GM21360 (cell line): ENCODE results near the gene ZNF831.

Experiments
- ATAC-seq: cut with Tn5 transposase; IDR thresholded peaks from one replicate; pipeline ENCODE4 v1.9.1; 2021; ENCODE audit warnings: mild to moderate bottlenecking, moderate library complexity; ENCODE audit not compliant: unreplicated experiment

Gene ZNF831

GRCh38 chr20:59211208-59211765 lies 47.7 kb downstream of the ZNF831 start:
- ATAC-seq: no peak

GRCh38 chr20:59214073-59214472 lies 50.5 kb downstream of the ZNF831 start:
- no peak for ATAC-seq

- ATAC-seq: no peak
Observed at GRCh38 chr20:59214606-59215547, 51.3 kb downstream of the ZNF831 start.

DNA sequence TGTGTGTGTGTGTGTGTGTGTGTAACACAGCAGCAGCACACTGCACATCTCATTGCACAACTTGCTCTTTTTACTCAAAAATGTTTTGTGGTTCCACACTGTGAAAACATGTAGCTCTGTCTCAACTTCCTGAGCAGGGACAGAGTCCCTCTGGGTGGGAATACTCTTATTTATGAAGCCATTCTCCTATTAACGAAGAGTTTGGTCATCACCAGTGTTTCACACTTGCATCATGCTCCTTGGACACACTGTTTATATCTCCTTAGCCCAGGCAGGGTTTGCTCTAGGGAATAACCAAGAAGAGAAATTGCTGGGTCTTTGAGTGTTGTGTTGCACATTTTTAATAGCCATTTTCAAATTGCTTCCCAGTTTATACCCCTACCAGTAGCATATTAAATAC lies 53.6 kb downstream of the ZNF831 start:
- ATAC-seq: no peak

- ATAC-seq: no peak
Observed at GRCh38 chr20:59217794-59218280, 54.2 kb downstream of the ZNF831 start.

- no peak for ATAC-seq
Observed at GRCh38 chr20:59219211-59219610, 55.6 kb downstream of the ZNF831 start.

DNA sequence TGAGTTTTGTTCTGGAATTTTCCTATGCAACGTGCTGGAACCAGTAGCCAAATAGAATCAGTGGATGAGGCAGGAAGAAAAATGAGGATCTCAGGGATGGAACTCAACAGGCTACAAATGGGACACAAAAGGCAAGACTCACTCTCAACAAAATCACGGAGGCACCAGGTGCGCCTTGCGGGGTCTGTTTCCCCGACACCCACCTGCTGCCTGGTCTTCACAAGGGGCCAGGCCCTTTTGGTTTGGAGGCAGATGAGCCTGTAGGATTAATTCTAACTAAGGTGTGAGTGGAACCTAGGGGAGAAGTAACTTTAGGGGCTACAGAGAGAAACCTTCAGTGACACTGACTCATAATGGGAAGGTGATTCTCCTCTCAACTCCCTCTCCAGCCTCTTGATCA lies 56.5 kb downstream of the ZNF831 start:
- ATAC-seq: no peak

DNA sequence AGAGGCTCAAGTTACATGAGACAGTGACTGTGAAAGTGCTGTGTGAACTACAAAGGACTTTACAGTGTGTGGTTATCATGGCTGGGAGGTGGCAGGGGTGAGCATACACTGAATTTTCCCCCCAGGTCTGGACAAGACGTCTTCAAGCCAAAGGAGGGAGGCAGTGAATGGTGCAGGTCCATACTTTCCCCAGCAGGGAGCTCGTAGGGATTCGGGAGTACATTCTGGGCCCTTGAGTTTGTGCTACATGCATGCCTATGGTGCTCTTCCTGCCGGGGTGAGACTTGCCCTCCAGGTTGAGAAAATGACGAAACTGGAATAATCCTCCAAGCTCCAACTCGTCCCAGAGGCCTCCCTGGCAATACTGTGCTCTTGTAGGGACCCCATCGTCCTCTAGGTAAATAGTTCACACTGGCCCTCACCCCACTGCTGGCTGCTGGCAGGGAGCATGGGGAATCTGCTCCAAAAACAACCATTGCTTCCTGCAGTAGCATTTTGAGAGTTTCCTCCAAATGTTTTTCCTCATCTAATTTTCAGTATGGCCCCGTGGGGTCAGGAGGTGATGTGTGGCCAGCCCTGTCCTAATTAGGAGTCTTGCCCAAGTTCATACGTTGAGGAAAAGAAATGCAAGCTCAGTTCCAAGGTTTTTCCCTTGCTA lies 57.6 kb downstream of the ZNF831 start:
- no peak for ATAC-seq

GRCh38 chr20:59221707-59222252 lies 58.2 kb downstream of the ZNF831 start:
- ATAC-seq: no peak

GRCh38 chr20:59222253-59223181 lies 58.9 kb downstream of the ZNF831 start:
- peak; percentile 86 for ATAC-seq

DNA sequence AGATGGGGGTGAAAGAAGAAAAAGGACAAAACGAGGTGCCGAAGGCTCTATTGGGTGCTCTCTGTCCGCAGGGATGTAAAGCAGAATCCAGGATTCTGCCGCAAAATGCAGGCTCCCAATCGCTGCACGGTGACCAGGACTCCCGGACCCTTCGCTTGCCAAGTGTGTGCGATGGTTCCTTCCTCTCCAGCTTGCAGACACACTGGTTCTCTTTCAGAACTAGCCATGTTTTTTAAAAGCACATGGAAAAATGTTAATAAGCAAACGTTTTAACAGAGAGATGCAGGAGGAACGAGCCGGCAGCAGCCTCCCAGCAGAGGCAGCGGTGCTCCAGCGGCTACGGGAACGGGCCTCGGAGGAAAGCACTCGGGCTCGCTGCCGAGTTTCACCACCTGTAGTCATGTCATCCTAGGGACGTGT lies 59.6 kb downstream of the ZNF831 start:
- no peak for ATAC-seq

GRCh38 chr20:59223750-59224149 lies 60.1 kb downstream of the ZNF831 start:
- no peak for ATAC-seq

DNA sequence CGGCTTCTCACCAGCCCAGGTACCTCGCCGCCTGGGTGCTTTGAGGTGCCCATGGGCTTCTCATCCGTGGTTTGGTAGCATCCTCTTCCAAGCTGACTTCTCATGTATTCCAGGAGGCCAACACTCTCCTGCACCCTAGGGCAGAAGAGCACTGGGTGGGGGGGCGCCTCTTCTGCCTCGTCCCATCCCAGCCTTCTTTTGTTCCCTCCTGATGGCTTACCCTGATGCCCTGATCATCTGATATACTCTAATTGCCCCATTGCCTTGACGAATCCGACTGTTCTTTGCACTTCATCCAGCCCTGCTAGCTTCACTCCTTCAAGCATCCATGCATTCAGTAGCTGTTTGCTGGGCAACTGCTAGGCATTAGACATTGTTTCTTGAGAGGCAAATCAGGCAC lies 60.6 kb downstream of the ZNF831 start:
- no peak for ATAC-seq

DNA sequence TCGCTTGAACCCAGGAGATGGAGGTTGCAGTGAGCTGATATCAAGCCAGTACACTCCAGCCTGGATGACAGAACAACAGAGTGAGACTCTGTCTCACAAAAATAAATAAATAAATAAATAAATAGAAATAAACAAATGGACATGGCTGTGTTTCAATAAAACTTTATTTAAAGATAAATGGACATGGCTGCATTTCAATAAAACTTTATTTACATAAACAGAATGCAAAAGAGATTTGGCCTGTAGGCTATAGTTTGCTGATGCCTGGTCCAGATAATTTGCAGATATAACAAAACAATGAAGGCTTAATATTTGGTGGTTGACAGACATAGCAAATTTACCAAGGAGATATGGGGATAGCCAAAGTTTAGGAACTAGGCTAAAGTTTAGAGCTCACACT lies 66.8 kb downstream of the ZNF831 start:
- no peak for ATAC-seq

DNA sequence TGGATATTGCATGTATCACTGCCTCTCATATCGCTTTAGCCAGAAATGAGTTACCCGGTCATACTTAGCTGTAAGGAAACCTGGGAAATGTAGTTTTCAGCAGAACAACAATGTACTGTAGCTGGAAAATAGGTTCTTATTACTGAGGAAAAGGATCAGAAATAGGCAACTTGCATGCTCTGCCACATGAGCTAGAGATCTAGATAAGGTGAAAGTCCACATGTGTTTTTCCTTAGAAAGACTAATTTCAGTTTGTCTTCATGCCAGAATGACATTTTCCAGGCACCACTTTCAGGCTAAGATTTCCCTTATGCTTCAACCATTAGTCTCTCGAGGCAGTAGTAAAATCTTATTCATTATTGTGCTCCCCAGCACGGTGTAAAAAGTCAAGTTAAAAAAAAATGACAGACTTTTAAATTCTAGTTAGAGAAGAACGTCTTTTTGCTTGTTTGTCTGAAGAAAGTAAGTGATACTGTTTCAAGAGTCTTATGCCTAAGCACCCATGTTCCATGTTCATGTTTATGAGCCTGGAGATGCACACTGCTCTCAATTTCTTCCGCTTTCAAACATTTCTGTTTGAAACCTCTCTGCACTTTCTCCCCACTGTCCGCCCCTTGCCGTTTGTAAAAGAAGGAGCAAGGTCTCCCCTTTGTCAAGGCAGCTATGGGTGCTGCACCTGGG lies 67.6 kb downstream of the ZNF831 start:
- no peak for ATAC-seq

GRCh38 chr20:59232618-59233017 lies 69.0 kb downstream of the ZNF831 start:
- no peak for ATAC-seq

DNA sequence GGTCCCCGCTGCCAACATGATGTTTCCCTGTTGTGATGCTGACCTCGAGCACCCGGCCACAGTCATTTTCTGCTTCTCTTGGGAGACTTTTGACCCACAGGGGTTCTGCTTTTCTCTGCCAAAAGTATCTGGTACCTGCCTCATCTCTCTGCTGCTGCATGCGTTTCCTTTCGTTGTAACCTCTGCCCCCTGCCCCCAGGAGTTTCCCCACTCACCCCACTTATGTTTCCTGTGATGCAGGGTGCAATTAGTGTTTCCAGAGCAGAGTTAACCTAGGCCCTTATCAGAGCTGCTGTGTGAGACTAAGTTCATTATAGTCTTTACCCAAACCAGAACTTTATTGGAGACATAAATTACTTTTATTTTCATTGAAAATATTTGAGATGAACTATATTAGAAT lies 71.6 kb downstream of the ZNF831 start:
- ATAC-seq: no peak

GRCh38 chr20:59240006-59240405 lies 76.4 kb downstream of the ZNF831 start:
- no peak for ATAC-seq

GRCh38 chr20:59242714-59243626 lies 79.3 kb downstream of the ZNF831 start:
- no peak for ATAC-seq
